ENCODE measurements around the gene AMN1.

GRCh38 chr12:31647086-31647491, 81.7 kb downstream of the AMN1 start:
- TF ChIP-seq, protein P1, sequence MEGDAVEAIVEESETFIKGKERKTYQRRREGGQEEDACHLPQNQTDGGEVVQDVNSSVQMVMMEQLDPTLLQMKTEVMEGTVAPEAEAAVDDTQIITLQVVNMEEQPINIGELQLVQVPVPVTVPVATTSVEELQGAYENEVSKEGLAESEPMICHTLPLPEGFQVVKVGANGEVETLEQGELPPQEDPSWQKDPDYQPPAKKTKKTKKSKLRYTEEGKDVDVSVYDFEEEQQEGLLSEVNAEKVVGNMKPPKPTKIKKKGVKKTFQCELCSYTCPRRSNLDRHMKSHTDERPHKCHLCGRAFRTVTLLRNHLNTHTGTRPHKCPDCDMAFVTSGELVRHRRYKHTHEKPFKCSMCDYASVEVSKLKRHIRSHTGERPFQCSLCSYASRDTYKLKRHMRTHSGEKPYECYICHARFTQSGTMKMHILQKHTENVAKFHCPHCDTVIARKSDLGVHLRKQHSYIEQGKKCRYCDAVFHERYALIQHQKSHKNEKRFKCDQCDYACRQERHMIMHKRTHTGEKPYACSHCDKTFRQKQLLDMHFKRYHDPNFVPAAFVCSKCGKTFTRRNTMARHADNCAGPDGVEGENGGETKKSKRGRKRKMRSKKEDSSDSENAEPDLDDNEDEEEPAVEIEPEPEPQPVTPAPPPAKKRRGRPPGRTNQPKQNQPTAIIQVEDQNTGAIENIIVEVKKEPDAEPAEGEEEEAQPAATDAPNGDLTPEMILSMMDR (conservative IDR thresholded peaks at IDR 0.05; ENCODE audit: low read length) = no peak
- no peak for TF ChIP-seq EZH2phosphoT487 (IDR thresholded peaks at IDR 0.05; ENCODE audit: borderline replicate concordance, low read depth, low read length)
